Measurements from ENCODE around the gene KRTAP10-4. TPM values are rescaled to one million over a fixed set of nuclear protein-coding genes. Genes with fewer than 3 reads are reported as not detected.

The KRTAP10-4 gene
- total RNA-seq, 1 experiment from 2014 or later = not detected

- no peaks in the 10 kb centered on the region for H3K9me2 ChIP-seq (ENCODE audit: insufficient read depth)
These were observed 1.2 kb downstream of the KRTAP10-4 start for GRCh38 chr21:44574457-44575306.

GRCh38 chr21:44575307-44576024 lies 1.9 kb downstream of the KRTAP10-4 start:
- H3K27ac ChIP-seq = no peak overlapping the region
- H4K20me1 ChIP-seq (ENCODE audit: insufficient read depth) = no peaks in the 10 kb centered on the region
- no peaks in the 10 kb centered on the region for H3K9me2 ChIP-seq (ENCODE audit: insufficient read depth)
- TF ChIP-seq, protein P1, sequence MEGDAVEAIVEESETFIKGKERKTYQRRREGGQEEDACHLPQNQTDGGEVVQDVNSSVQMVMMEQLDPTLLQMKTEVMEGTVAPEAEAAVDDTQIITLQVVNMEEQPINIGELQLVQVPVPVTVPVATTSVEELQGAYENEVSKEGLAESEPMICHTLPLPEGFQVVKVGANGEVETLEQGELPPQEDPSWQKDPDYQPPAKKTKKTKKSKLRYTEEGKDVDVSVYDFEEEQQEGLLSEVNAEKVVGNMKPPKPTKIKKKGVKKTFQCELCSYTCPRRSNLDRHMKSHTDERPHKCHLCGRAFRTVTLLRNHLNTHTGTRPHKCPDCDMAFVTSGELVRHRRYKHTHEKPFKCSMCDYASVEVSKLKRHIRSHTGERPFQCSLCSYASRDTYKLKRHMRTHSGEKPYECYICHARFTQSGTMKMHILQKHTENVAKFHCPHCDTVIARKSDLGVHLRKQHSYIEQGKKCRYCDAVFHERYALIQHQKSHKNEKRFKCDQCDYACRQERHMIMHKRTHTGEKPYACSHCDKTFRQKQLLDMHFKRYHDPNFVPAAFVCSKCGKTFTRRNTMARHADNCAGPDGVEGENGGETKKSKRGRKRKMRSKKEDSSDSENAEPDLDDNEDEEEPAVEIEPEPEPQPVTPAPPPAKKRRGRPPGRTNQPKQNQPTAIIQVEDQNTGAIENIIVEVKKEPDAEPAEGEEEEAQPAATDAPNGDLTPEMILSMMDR (conservative IDR thresholded peaks at IDR 0.05) = no peak
- TF ChIP-seq EZH2 (IDR thresholded peaks at IDR 0.05; ENCODE audit: low read depth) = no peak
- CTCF ChIA-PET = no interaction called here
- H3K4me1 ChIP-seq (replicated peaks; ENCODE audit: insufficient read depth) = no peaks in the 10 kb centered on the region
- no peak overlapping the region for H3K4me3 ChIP-seq
- H3K36me3 ChIP-seq (ENCODE audit: low read depth) = no peaks in the 10 kb centered on the region
- no peaks in the 10 kb centered on the region for H3K79me2 ChIP-seq (ENCODE audit: low read depth)
- H3K9me3 ChIP-seq (ENCODE audit: insufficient read depth, low read depth) = no peaks in the 10 kb centered on the region
- no peaks in the 10 kb centered on the region for H3F3A ChIP-seq (ENCODE audit: insufficient read depth, low read depth)
- POLR2A ChIA-PET (ENCODE audit: unreplicated experiment) = no interaction called here
- no peak overlapping the region for H2AFZ ChIP-seq
- H3K4me2 ChIP-seq = no peak overlapping the region
- intact Hi-C loops (cut with micrococcal nuclease; ENCODE audit: unreplicated experiment) = no loop called here
- BruUV-seq (replicated peaks) = no TSS peak
- no peak for DNase-seq
- H3K27me3 ChIP-seq (ENCODE audit: insufficient read depth, low read depth) = peaks cover 53% of the 10 kb centered on the region

More at GRCh38 chr21:44574457-44575306, 1.2 kb downstream of the KRTAP10-4 start:
- H3K27ac ChIP-seq = no peak overlapping the region
- no peak overlapping the region for H2AFZ ChIP-seq
- H3K9me3 ChIP-seq (ENCODE audit: insufficient read depth, low read depth) = no peaks in the 10 kb centered on the region
- TF ChIP-seq EZH2 (IDR thresholded peaks at IDR 0.05; ENCODE audit: low read depth) = no peak
- TF ChIP-seq, protein P1 (conservative IDR thresholded peaks at IDR 0.05) = no peak
- ChIA-PET POLR2A (ENCODE audit: unreplicated experiment) (no interaction called here), CTCF (no interaction called here)
- H3F3A ChIP-seq (ENCODE audit: insufficient read depth, low read depth) = no peaks in the 10 kb centered on the region
- intact Hi-C loops (cut with micrococcal nuclease; ENCODE audit: unreplicated experiment) = no loop called here
- BruUV-seq (replicated peaks) = no TSS peak
- H3K4me2 ChIP-seq = no peak overlapping the region
- H4K20me1 ChIP-seq (ENCODE audit: insufficient read depth) = no peaks in the 10 kb centered on the region
- no peaks in the 10 kb centered on the region for H3K36me3 ChIP-seq (ENCODE audit: low read depth)
- no peak overlapping the region for H3K4me3 ChIP-seq
- no peaks in the 10 kb centered on the region for H3K79me2 ChIP-seq (ENCODE audit: low read depth)
- H3K4me1 ChIP-seq (replicated peaks; ENCODE audit: insufficient read depth) = no peaks in the 10 kb centered on the region
- H3K27me3 ChIP-seq (ENCODE audit: insufficient read depth, low read depth) = peaks cover 58% of the 10 kb centered on the region
- DNase-seq = no peak

GRCh38 chr21:44576025-44576420 lies 2.5 kb downstream of the KRTAP10-4 start:
- ChIA-PET POLR2A (ENCODE audit: unreplicated experiment) (no interaction called here), CTCF (no interaction called here)
- Histone ChIP-seq H3K79me2 (ENCODE audit: low read depth) (no peaks in the 10 kb centered on the region), H3K27ac (no peak overlapping the region), H3K36me3 (ENCODE audit: low read depth) (no peaks in the 10 kb centered on the region), H3F3A (ENCODE audit: insufficient read depth, low read depth) (no peaks in the 10 kb centered on the region), H3K4me3 (no peak overlapping the region), H3K4me1 (replicated peaks; ENCODE audit: insufficient read depth) (no peaks in the 10 kb centered on the region), H3K27me3 (ENCODE audit: insufficient read depth, low read depth) (peaks cover 47% of the 10 kb centered on the region), H3K9me3 (ENCODE audit: insufficient read depth, low read depth) (no peaks in the 10 kb centered on the region), H4K20me1 (ENCODE audit: insufficient read depth) (no peaks in the 10 kb centered on the region), H3K9me2 (ENCODE audit: insufficient read depth) (no peaks in the 10 kb centered on the region), H3K4me2 (no peak overlapping the region), H2AFZ (no peak overlapping the region)
- DNase-seq = no peak
- intact Hi-C loops (cut with micrococcal nuclease; ENCODE audit: unreplicated experiment) = no loop called here
- no TSS peak for BruUV-seq (replicated peaks)
- TF ChIP-seq, protein P1 (conservative IDR thresholded peaks at IDR 0.05) = no peak
- no peak for TF ChIP-seq EZH2 (IDR thresholded peaks at IDR 0.05; ENCODE audit: low read depth)
